Measurements from ENCODE around the gene RPLP2. TPM values are rescaled to one million over a fixed set of nuclear protein-coding genes. Genes with fewer than 3 reads are reported as not detected.
A peak's percentile ranks its signal among the peaks of the same experiment; 100 is the strongest.

The RPLP2 gene
- total and polyA plus RNA-seq, 2 experiments from 2014 or later = 263 to 726 TPM

GRCh38 chr11:850775-851763 is 41.3 kb downstream of the RPLP2 start:
- Histone ChIP-seq H3K4me3 (no peak overlapping the region), H4K20me1 (ENCODE audit: insufficient read depth) (no peaks in the 10 kb centered on the region)
- no peak for TF ChIP-seq EZH2 (IDR thresholded peaks at IDR 0.05; ENCODE audit: insufficient read depth, poor library complexity, severe bottlenecking)
- no peak for TF ChIP-seq EZH2phosphoT487 (IDR thresholded peaks at IDR 0.05; ENCODE audit: insufficient read depth, low read depth)

GRCh38 chr11:852762-853161 is 43.0 kb downstream of the RPLP2 start:
- TF ChIP-seq EZH2phosphoT487 (IDR thresholded peaks at IDR 0.05; ENCODE audit: insufficient read depth, low read depth) = no peak
- no peak for TF ChIP-seq EZH2 (IDR thresholded peaks at IDR 0.05; ENCODE audit: insufficient read depth, poor library complexity, severe bottlenecking)
- in situ Hi-C loops (cut with MboI) = no loop called here

More at GRCh38 chr11:850775-851763, 41.3 kb downstream of the RPLP2 start:
- no peak overlapping the region for H2AFZ ChIP-seq
- no peak overlapping the region for H3K9ac ChIP-seq
- no peaks in the 10 kb centered on the region for H3K9me2 ChIP-seq (ENCODE audit: insufficient read depth)
- H3K4me2 ChIP-seq (ENCODE audit: unreplicated experiment) = no peak overlapping the region
- no peak overlapping the region for H3K27ac ChIP-seq
- no peaks in the 10 kb centered on the region for H3F3A ChIP-seq (ENCODE audit: insufficient read depth)
- peaks cover 38% of the 10 kb centered on the region for H3K79me2 ChIP-seq (ENCODE audit: insufficient read depth)
- H3K36me3 ChIP-seq (ENCODE audit: low read depth) = no peaks in the 10 kb centered on the region
- in situ Hi-C loops (cut with MboI) = no loop called here
- 93 to 95% methylated on average over 24 to 28 of the region's 28 CpGs for WGBS, 2 experiments (ENCODE audit: low coverage in 1 of 2, low lambda C conversion rate in 2 of 2, missing lambda C conversion rate in 2 of 2)
- peak; percentile 27 for DNase-seq
- no peaks in the 10 kb centered on the region for H3K27me3 ChIP-seq (replicated peaks; ENCODE audit: insufficient read depth)
- H3K4me1 ChIP-seq (ENCODE audit: insufficient read depth) = peaks cover 6% of the 10 kb centered on the region
- H3K9me3 ChIP-seq (ENCODE audit: low read depth) = no peaks in the 10 kb centered on the region

GRCh38 chr11:853682-854448 is 44.1 kb downstream of the RPLP2 start:
- 92 to 97% methylated on average over 25 to 27 of the region's 27 CpGs for WGBS, 2 experiments (ENCODE audit: low coverage in 1 of 2, low lambda C conversion rate in 2 of 2, missing lambda C conversion rate in 2 of 2)
- no peak for DNase-seq
- TF ChIP-seq EZH2 (IDR thresholded peaks at IDR 0.05; ENCODE audit: insufficient read depth, poor library complexity, severe bottlenecking) (no peak), EZH2phosphoT487 (IDR thresholded peaks at IDR 0.05; ENCODE audit: insufficient read depth, low read depth) (no peak)
- in situ Hi-C loops (cut with MboI) = no loop called here
- no peak overlapping the region for H2AFZ ChIP-seq
- H3K4me3 ChIP-seq = no peak overlapping the region
- H3K79me2 ChIP-seq (ENCODE audit: insufficient read depth) = peaks cover 19% of the 10 kb centered on the region; the same call in 1 of the 2 replicates
- no peak overlapping the region for H3K4me2 ChIP-seq (ENCODE audit: unreplicated experiment)
- H3K27ac ChIP-seq = no peak overlapping the region
- no peaks in the 10 kb centered on the region for H3F3A ChIP-seq (ENCODE audit: insufficient read depth)
- no peaks in the 10 kb centered on the region for H3K4me1 ChIP-seq (ENCODE audit: insufficient read depth)
- H3K9ac ChIP-seq = no peak overlapping the region
- H3K9me2 ChIP-seq (ENCODE audit: insufficient read depth) = no peaks in the 10 kb centered on the region
- no peaks in the 10 kb centered on the region for H3K36me3 ChIP-seq (ENCODE audit: low read depth)
- H4K20me1 ChIP-seq (ENCODE audit: insufficient read depth) = no peaks in the 10 kb centered on the region
- no peaks in the 10 kb centered on the region for H3K27me3 ChIP-seq (replicated peaks; ENCODE audit: insufficient read depth)
- no peaks in the 10 kb centered on the region for H3K9me3 ChIP-seq (ENCODE audit: low read depth)

More at GRCh38 chr11:852762-853161, 43.0 kb downstream of the RPLP2 start:
- Histone ChIP-seq H3K9ac (no peak overlapping the region), H4K20me1 (ENCODE audit: insufficient read depth) (no peaks in the 10 kb centered on the region), H3K79me2 (ENCODE audit: insufficient read depth) (peaks cover 29% of the 10 kb centered on the region), H3K4me1 (ENCODE audit: insufficient read depth) (no peaks in the 10 kb centered on the region), H3K36me3 (ENCODE audit: low read depth) (no peaks in the 10 kb centered on the region), H3K27me3 (replicated peaks; ENCODE audit: insufficient read depth) (no peaks in the 10 kb centered on the region), H3K27ac (no peak overlapping the region), H3K4me2 (ENCODE audit: unreplicated experiment) (no peak overlapping the region), H3K9me3 (ENCODE audit: low read depth) (no peaks in the 10 kb centered on the region), H2AFZ (no peak overlapping the region), H3F3A (ENCODE audit: insufficient read depth) (no peaks in the 10 kb centered on the region), H3K4me3 (no peak overlapping the region), H3K9me2 (ENCODE audit: insufficient read depth) (no peaks in the 10 kb centered on the region)
- WGBS, 2 experiments (ENCODE audit: low coverage in 1 of 2, low lambda C conversion rate in 2 of 2, missing lambda C conversion rate in 2 of 2) = 58 to 82% methylated on average over 2 to 14 of the region's 15 CpGs
- DNase-seq = no peak

- H3K4me2 ChIP-seq (ENCODE audit: unreplicated experiment) = no peak overlapping the region
- 0 out of 2 replicates have a peak, but pooled peaks cover 4% of the 10 kb centered on the region for H3K4me1 ChIP-seq (ENCODE audit: insufficient read depth)
- TF ChIP-seq EZH2 (IDR thresholded peaks at IDR 0.05; ENCODE audit: insufficient read depth, poor library complexity, severe bottlenecking) (no peak), EZH2phosphoT487 (IDR thresholded peaks at IDR 0.05; ENCODE audit: insufficient read depth, low read depth) (no peak)
- DNase-seq = no peak
- H3K27ac ChIP-seq = no peak overlapping the region
- H3K9ac ChIP-seq = no peak overlapping the region
- no peak overlapping the region for H3K4me3 ChIP-seq
- H3F3A ChIP-seq (ENCODE audit: insufficient read depth) = no peaks in the 10 kb centered on the region
- H3K9me3 ChIP-seq (ENCODE audit: low read depth) = no peaks in the 10 kb centered on the region
- H2AFZ ChIP-seq = no peak overlapping the region
- peaks cover 13% of the 10 kb centered on the region; the same call in 1 of the 2 replicates for H3K79me2 ChIP-seq (ENCODE audit: insufficient read depth)
- no peaks in the 10 kb centered on the region for H3K27me3 ChIP-seq (replicated peaks; ENCODE audit: insufficient read depth)
- no peaks in the 10 kb centered on the region for H4K20me1 ChIP-seq (ENCODE audit: insufficient read depth)
- WGBS, 2 experiments (ENCODE audit: low coverage in 1 of 2, low lambda C conversion rate in 2 of 2, missing lambda C conversion rate in 2 of 2) = 83 to 86% methylated on average over 18 of the region's 20 CpGs
- H3K9me2 ChIP-seq (ENCODE audit: insufficient read depth) = no peaks in the 10 kb centered on the region
- no peaks in the 10 kb centered on the region for H3K36me3 ChIP-seq (ENCODE audit: low read depth)
- in situ Hi-C loops (cut with MboI) = no loop called here
These were observed 45.0 kb downstream of the RPLP2 start for GRCh38 chr11:854601-855329.

Measured in GM23248 (cell line).